OCI-LY7 (cell line): ENCODE measurements around the gene PDHX. TPM values are rescaled to one million over a fixed set of nuclear protein-coding genes. Genes with fewer than 3 reads are reported as not detected.
A peak's percentile ranks its signal among the peaks of the same experiment; 100 is the strongest.

Experiments used
- BruUV-seq: library from RNA; stranded (reverse); fragments of 400-500 nt; replicated peaks from 2 replicates; lab custom pipeline; 2021; lab: Mats Ljungman, UMichigan
- CTCF ChIA-PET: fragments of 300-600 bp; sonication (Branson Sonifier 250); formaldehyde crosslinking; loops from one replicate; lab custom pipeline; 2022; ENCODE audit warnings: antibody characterized with exemption; ENCODE audit not compliant: unreplicated experiment; lab: Charles Lee
- POLR2A ChIA-PET: fragments of 300-600 bp; sonication (Branson Sonifier 250); formaldehyde crosslinking; loops from one replicate; lab custom pipeline; 2022; ENCODE audit warnings: antibody characterized with exemption; lab: Charles Lee
- DNase-seq: peaks from one replicate; pipeline ENCODE4 v3.0.0-alpha.2; 2015; ENCODE audit warnings: low spot score
- H2AFZ ChIP-seq: fragments of 200-600 bp; sonication (generic), shearing (Covaris generic); 2 replicates; pipeline ENCODE4 v1.6.1; 2014; ENCODE audit warnings: mild to moderate bottlenecking, antibody characterized with exemption, low read length, moderate library complexity
- H3K27ac ChIP-seq: fragments of 200-600 bp; sonication (generic); 2 replicates; pipeline ENCODE4 v1.5.1; 2014; ENCODE audit warnings: mixed run types, low read depth, mild to moderate bottlenecking, moderate library complexity, low read length, inconsistent platforms; ENCODE audit not compliant: poor library complexity, severe bottlenecking
- H3K36me3 ChIP-seq: fragments of 200-600 bp; sonication (generic); 2 replicates; pipeline ENCODE4 v1.6.1; 2014; ENCODE audit warnings: mild to moderate bottlenecking, antibody characterized with exemption, low read length, moderate library complexity, mixed read lengths; ENCODE audit not compliant: insufficient read depth
- H3K4me1 ChIP-seq: fragments of 200-600 bp; sonication (generic); 2 replicates; pipeline ENCODE4 v1.5.1; 2014; ENCODE audit warnings: mild to moderate bottlenecking, low read length; ENCODE audit not compliant: insufficient read depth, poor library complexity, severe bottlenecking
- H3K4me2 ChIP-seq: fragments of 200-600 bp; sonication (generic); 2 replicates; pipeline ENCODE4 v1.6.1; 2014; ENCODE audit warnings: mild to moderate bottlenecking, low read length
- H3K4me3 ChIP-seq: fragments of 200-600 bp; sonication (generic); 2 replicates; pipeline ENCODE4 v1.5.1; 2014; ENCODE audit warnings: mild to moderate bottlenecking, low read depth, low read length; ENCODE audit not compliant: poor library complexity, severe bottlenecking
- H3K79me2 ChIP-seq: fragments of 200-600 bp; sonication (generic); 2 replicates; pipeline ENCODE4 v1.6.1; 2016; ENCODE audit warnings: low read depth, mild to moderate bottlenecking, low read length, moderate library complexity, mixed read lengths; ENCODE audit not compliant: insufficient read depth
- H3K9me2 ChIP-seq: fragments of 200-600 bp; sonication (generic); 2 replicates; pipeline ENCODE4 v1.6.1; 2016; ENCODE audit warnings: mild to moderate bottlenecking, low read length, mixed read lengths; ENCODE audit not compliant: insufficient read depth
- H3K9me3 ChIP-seq: fragments of 200-600 bp; sonication (generic); 2 replicates; pipeline ENCODE4 v1.6.1; 2014; ENCODE audit warnings: mild to moderate bottlenecking, mixed run types, low read length, mixed read lengths
- H4K20me1 ChIP-seq: fragments of 200-600 bp; sonication (generic); 2 replicates; pipeline ENCODE4 v1.6.1; 2014; ENCODE audit warnings: mild to moderate bottlenecking, antibody characterized with exemption, low read length, moderate library complexity, mixed read lengths; ENCODE audit not compliant: insufficient read depth
- CTCF ChIP-seq: fragments of 200-600 bp; sonication (generic); conservative IDR thresholded peaks from 2 replicates; pipeline ENCODE4 v1.5.1; 2014; ENCODE audit warnings: mild to moderate bottlenecking, antibody characterized with exemption, low read length, moderate library complexity, mixed read lengths
- EZH2phosphoT487 ChIP-seq: fragments of 200-600 bp; sonication (generic); IDR thresholded peaks from 2 replicates; pipeline ENCODE4 v1.6.1; 2018; ENCODE audit warnings: low read depth, borderline replicate concordance, mild to moderate bottlenecking, mixed run types, antibody characterized with exemption, low read length, moderate library complexity, mixed read lengths
- intact Hi-C: fragments of 100-400 bp; cut with micrococcal nuclease; formaldehyde crosslinking; loops from one replicate; pipeline ENCODE4 v1.10.0; 2022; ENCODE audit not compliant: unreplicated experiment
- total RNA-seq, 2 experiments: library from RNA; depleted of rRNA in 1 of 2; stranded (reverse); fragments of >200 nt in 1 of 2; shearing (Covaris generic) in 1 of 2; gene quantifications; 2 replicates each; pipeline ENCODE4 v1.2.3, GENCODE V29; 2014 to 2022

The PDHX gene
- total RNA-seq, 2 experiments from 2014 or later: 18.0 to 50.9 TPM

- TF ChIP-seq CTCF (no peak), EZH2phosphoT487 (no peak)
- POLR2A ChIA-PET: interaction anchor here (0.6 kb wide), 1 partner anchor 143 kb away, joined by 5 read pairs; no protein-coding TSS in a partner anchor
Measured at GRCh38 chr11:34898474-34898873, 17.9 kb upstream of the PDHX start.

GRCh38 chr11:34899633-34900016 is 16.8 kb upstream of the PDHX start:
- TF ChIP-seq EZH2phosphoT487 (no peak), CTCF (no peak)
- DNase-seq: peak; percentile 41
- H3K9me3 ChIP-seq: peaks cover 40% of the 10 kb centered on the region
- H4K20me1 ChIP-seq: no peaks in the 10 kb centered on the region
- BruUV-seq: no TSS peak
- no peak overlapping the region for H3K4me2 ChIP-seq
- H3K27ac ChIP-seq: no peak overlapping the region
- ChIA-PET POLR2A (interaction anchor here (1.1 kb wide), 1 partner anchor 10 kb away, joined by 3 read pairs; no protein-coding TSS in a partner anchor), CTCF (no interaction called here)
- H2AFZ ChIP-seq: no peak overlapping the region
- no peak overlapping the region for H3K4me3 ChIP-seq
- H3K4me1 ChIP-seq: peaks cover 7% of the 10 kb centered on the region
- no peaks in the 10 kb centered on the region for H3K9me2 ChIP-seq
- intact Hi-C loops: no loop called here
- peaks cover 57% of the 10 kb centered on the region for H3K36me3 ChIP-seq
- H3K79me2 ChIP-seq: 0 out of 2 replicates have a peak, but pooled peaks cover 4% of the 10 kb centered on the region

More at GRCh38 chr11:34898474-34898873, 17.9 kb upstream of the PDHX start:
- H3K36me3 ChIP-seq: peaks cover 56% of the 10 kb centered on the region
- no peak overlapping the region for H3K4me3 ChIP-seq
- CTCF ChIA-PET: no interaction called here
- H3K9me2 ChIP-seq: no peaks in the 10 kb centered on the region
- 0 out of 2 replicates have a peak, but pooled peaks cover under 1% of the 10 kb centered on the region for H3K79me2 ChIP-seq
- H2AFZ ChIP-seq: no peak overlapping the region
- peaks cover 40% of the 10 kb centered on the region for H3K9me3 ChIP-seq
- no peaks in the 10 kb centered on the region for H3K4me1 ChIP-seq
- H3K27ac ChIP-seq: no peak overlapping the region
- no TSS peak for BruUV-seq
- intact Hi-C loops: no loop called here
- DNase-seq: no peak
- no peak overlapping the region for H3K4me2 ChIP-seq
- no peaks in the 10 kb centered on the region for H4K20me1 ChIP-seq

GRCh38 chr11:34904421-34904955 is 11.9 kb upstream of the PDHX start:
- Histone ChIP-seq H3K4me3 (no peak overlapping the region), H3K9me2 (no peaks in the 10 kb centered on the region), H3K27ac (no peak overlapping the region), H2AFZ (no peak overlapping the region), H3K9me3 (peaks cover 19% of the 10 kb centered on the region), H3K36me3 (peaks cover 51% of the 10 kb centered on the region), H3K4me1 (peaks cover 7% of the 10 kb centered on the region), H4K20me1 (no peaks in the 10 kb centered on the region), H3K4me2 (no peak overlapping the region), H3K79me2 (peaks cover 4% of the 10 kb centered on the region; the same call in 1 of the 2 replicates)
- POLR2A ChIA-PET: interaction anchor here (1.4 kb wide), 1 partner anchor 29 kb away, joined by 3 read pairs; no protein-coding TSS in a partner anchor
- CTCF ChIA-PET: no interaction called here
- peak; percentile 11 for DNase-seq
- no TSS peak for BruUV-seq
- intact Hi-C loops: no loop called here
- TF ChIP-seq CTCF (no peak), EZH2phosphoT487 (no peak)
